Memory B cell (primary cell): ENCODE measurements around the gene CES2.
"Not testable (repeated sequence)": the region's sequence is repeated elsewhere in the genome, so short reads cannot be mapped to it uniquely, and the experiment has no call there.

Source experiments
- ATAC-seq: fragments of 150-1000 bp; cut with Tn5 transposase; 2 replicates; pipeline ENCODE4 v1.10.0; 2021; ENCODE audit warnings: low read depth, mild to moderate bottlenecking, moderate library complexity
- DNase-seq, 2 donors: peaks; one replicate each; pipeline ENCODE4 v3.0.0; 2022; ENCODE audit warnings: low spot score in 2 of 2
- H3K27ac Mint-ChIP-seq: one replicate; pipeline ENCODE4 v1.8.0; 2022; ENCODE audit warnings: mild to moderate bottlenecking, moderate library complexity, mixed read lengths
- H3K27me3 Mint-ChIP-seq: one replicate; pipeline ENCODE4 v1.8.0; 2022; ENCODE audit warnings: mixed read lengths
- H3K36me3 Mint-ChIP-seq: one replicate; pipeline ENCODE4 v1.8.0; 2022; ENCODE audit warnings: mild to moderate bottlenecking, mixed read lengths
- H3K4me1 Mint-ChIP-seq: one replicate; pipeline ENCODE4 v1.8.0; 2022; ENCODE audit warnings: mixed read lengths
- H3K4me3 Mint-ChIP-seq: one replicate; pipeline ENCODE4 v1.8.0; 2022; ENCODE audit warnings: mild to moderate bottlenecking, moderate library complexity, mixed read lengths
- H3K9me3 Mint-ChIP-seq: one replicate; pipeline ENCODE4 v1.8.0; 2022; ENCODE audit warnings: mixed read lengths

Gene CES2

GRCh38 chr16:66930189-66930588 lies 5.1 kb upstream of the CES2 start:
- Mint-ChIP-seq H3K4me1 (peaks cover 34% of the 10 kb centered on the region), H3K27me3 (peaks cover 6% of the 10 kb centered on the region), H3K9me3 (no peaks in the 10 kb centered on the region), H3K27ac (no peak overlapping the region), H3K36me3 (peaks cover 9% of the 10 kb centered on the region), H3K4me3 (no peak overlapping the region)
- no peak for ATAC-seq
- no peak for DNase-seq

- DNase-seq (no peak), ATAC-seq (no peak)
- peak overlapping the region; percentile 22 for H3K4me3 Mint-ChIP-seq
- H3K27me3 Mint-ChIP-seq, result no peaks in the 10 kb centered on the region
- no peaks in the 10 kb centered on the region for H3K9me3 Mint-ChIP-seq
- peaks cover 9% of the 10 kb centered on the region for H3K36me3 Mint-ChIP-seq
- H3K4me1 Mint-ChIP-seq, result peaks cover 35% of the 10 kb centered on the region
- no peak overlapping the region for H3K27ac Mint-ChIP-seq
These were observed 3.7 kb upstream of the CES2 start for GRCh38 chr16:66931665-66932064.

- Mint-ChIP-seq H3K27ac (no peak overlapping the region), H3K36me3 (peaks cover 9% of the 10 kb centered on the region), H3K9me3 (no peaks in the 10 kb centered on the region), H3K27me3 (no peaks in the 10 kb centered on the region), H3K4me3 (peak overlapping the region; percentile 1), H3K4me1 (peaks cover 36% of the 10 kb centered on the region)
- DNase-seq (no peak), ATAC-seq (no peak)
These were observed 3.2 kb upstream of the CES2 start for GRCh38 chr16:66932076-66932475.

GRCh38 chr16:66933776-66934137 lies 1.6 kb upstream of the CES2 start:
- peaks cover 43% of the 10 kb centered on the region for H3K4me1 Mint-ChIP-seq
- no peaks in the 10 kb centered on the region for H3K27me3 Mint-ChIP-seq
- H3K9me3 Mint-ChIP-seq, result no peaks in the 10 kb centered on the region
- peak overlapping the region; percentile 98 for H3K27ac Mint-ChIP-seq
- H3K4me3 Mint-ChIP-seq, result peak overlapping the region; percentile 98
- DNase-seq (no peak), ATAC-seq (peak; percentile 28)
- H3K36me3 Mint-ChIP-seq, result peaks cover 9% of the 10 kb centered on the region

- DNase-seq (peak; percentile 87 to 90), ATAC-seq (peak; percentile 89)
- Mint-ChIP-seq H3K27ac (peak within 1 kb of the TSS; percentile 98), H3K36me3 (peaks cover 9% of the 10 kb centered on the region), H3K4me1 (peaks cover 43% of the 10 kb centered on the region), H3K4me3 (peak within 1 kb of the TSS; percentile 98), H3K27me3 (no peaks in the 10 kb centered on the region), H3K9me3 (no peaks in the 10 kb centered on the region)
These were observed 1.0 kb upstream of the CES2 start, which contains the start of gene CIAO2B for GRCh38 chr16:66934138-66934838. Gene CIAO2B (minus strand): TSS chr16:66934402. CDS start chr16:66934364, 38 bp downstream.

GRCh38 chr16:66934839-66935313 lies 440 bp upstream of the CES2 start:
- not testable (repeated sequence) for ATAC-seq, H3K9me3 Mint-ChIP-seq, DNase-seq, H3K27me3 Mint-ChIP-seq
- Mint-ChIP-seq H3K4me3 (peak overlapping the region; percentile 98), H3K27ac (peak overlapping the region; percentile 98), H3K4me1 (peaks cover 43% of the 10 kb centered on the region), H3K36me3 (peaks cover 11% of the 10 kb centered on the region)

- H3K36me3 Mint-ChIP-seq, result peaks cover 12% of the 10 kb centered on the region
- no peak for DNase-seq
- H3K27me3 Mint-ChIP-seq, result no peaks in the 10 kb centered on the region
- ATAC-seq, result no peak
- no peaks in the 10 kb centered on the region for H3K9me3 Mint-ChIP-seq
- H3K4me1 Mint-ChIP-seq, result peaks cover 43% of the 10 kb centered on the region
- peak overlapping the region; percentile 50 for H3K27ac Mint-ChIP-seq
- peak overlapping the region; percentile 52 for H3K4me3 Mint-ChIP-seq
These were observed 1.1 kb downstream of the CES2 start for GRCh38 chr16:66936462-66936861.

- DNase-seq (no peak), ATAC-seq (no peak)
- Mint-ChIP-seq H3K4me3 (peak overlapping the region; percentile 52), H3K9me3 (no peaks in the 10 kb centered on the region), H3K36me3 (peaks cover 10% of the 10 kb centered on the region), H3K4me1 (peaks cover 41% of the 10 kb centered on the region), H3K27ac (peak overlapping the region; percentile 50), H3K27me3 (no peaks in the 10 kb centered on the region)
These were observed 1.7 kb downstream of the CES2 start for GRCh38 chr16:66936889-66937554.

GRCh38 chr16:66937725-66938337 lies 2.5 kb downstream of the CES2 start:
- no peak for DNase-seq
- no peak overlapping the region for H3K4me3 Mint-ChIP-seq
- H3K27me3 Mint-ChIP-seq, result no peaks in the 10 kb centered on the region
- peaks cover 12% of the 10 kb centered on the region for H3K36me3 Mint-ChIP-seq
- ATAC-seq, result no peak
- no peak overlapping the region for H3K27ac Mint-ChIP-seq
- no peaks in the 10 kb centered on the region for H3K9me3 Mint-ChIP-seq
- peaks cover 34% of the 10 kb centered on the region for H3K4me1 Mint-ChIP-seq

- Mint-ChIP-seq H3K4me3 (no peak overlapping the region), H3K9me3 (no peaks in the 10 kb centered on the region), H3K27ac (no peak overlapping the region), H3K4me1 (peaks cover 18% of the 10 kb centered on the region), H3K27me3 (no peaks in the 10 kb centered on the region), H3K36me3 (peaks cover 12% of the 10 kb centered on the region)
- no peak for DNase-seq
- no peak for ATAC-seq
These were observed 4.0 kb downstream of the CES2 start for GRCh38 chr16:66939366-66939765.

- no peak overlapping the region for H3K27ac Mint-ChIP-seq
- H3K27me3 Mint-ChIP-seq, result no peaks in the 10 kb centered on the region
- no peaks in the 10 kb centered on the region for H3K9me3 Mint-ChIP-seq
- ATAC-seq, result no peak
- H3K36me3 Mint-ChIP-seq, result peaks cover 12% of the 10 kb centered on the region
- H3K4me1 Mint-ChIP-seq, result peaks cover 15% of the 10 kb centered on the region
- no peak for DNase-seq
- H3K4me3 Mint-ChIP-seq, result no peak overlapping the region
These were observed 4.9 kb downstream of the CES2 start for GRCh38 chr16:66940236-66940635.

GRCh38 chr16:66942981-66943380 lies 7.7 kb downstream of the CES2 start:
- Mint-ChIP-seq H3K4me3 (no peak overlapping the region), H3K9me3 (no peaks in the 10 kb centered on the region), H3K36me3 (peaks cover 12% of the 10 kb centered on the region), H3K27ac (no peak overlapping the region), H3K4me1 (peaks cover under 1% of the 10 kb centered on the region), H3K27me3 (no peaks in the 10 kb centered on the region)
- ATAC-seq, result no peak
- no peak for DNase-seq

GRCh38 chr16:66943426-66944053 lies 8.2 kb downstream of the CES2 start:
- no peaks in the 10 kb centered on the region for H3K9me3 Mint-ChIP-seq
- ATAC-seq (no peak), DNase-seq (no peak)
- H3K36me3 Mint-ChIP-seq, result peaks cover 12% of the 10 kb centered on the region
- no peak overlapping the region for H3K4me3 Mint-ChIP-seq
- no peak overlapping the region for H3K27ac Mint-ChIP-seq
- peaks cover 5% of the 10 kb centered on the region for H3K4me1 Mint-ChIP-seq
- H3K27me3 Mint-ChIP-seq, result peaks cover 5% of the 10 kb centered on the region

- peaks cover 9% of the 10 kb centered on the region for H3K27me3 Mint-ChIP-seq
- no peak for DNase-seq
- peaks cover 7% of the 10 kb centered on the region for H3K4me1 Mint-ChIP-seq
- no peak overlapping the region for H3K4me3 Mint-ChIP-seq
- no peak overlapping the region for H3K27ac Mint-ChIP-seq
- peaks cover 12% of the 10 kb centered on the region for H3K36me3 Mint-ChIP-seq
- ATAC-seq, result no peak
- no peaks in the 10 kb centered on the region for H3K9me3 Mint-ChIP-seq
These were observed 8.7 kb downstream of the CES2 start for GRCh38 chr16:66944054-66944441.
